ENCODE measurements around the gene SOWAHC.
A peak's percentile ranks its signal among the peaks of the same experiment; 100 is the strongest.
"Not testable (repeated sequence)": the region's sequence is repeated elsewhere in the genome, so short reads cannot be mapped to it uniquely, and the experiment has no call there.

The SOWAHC gene, protein sequence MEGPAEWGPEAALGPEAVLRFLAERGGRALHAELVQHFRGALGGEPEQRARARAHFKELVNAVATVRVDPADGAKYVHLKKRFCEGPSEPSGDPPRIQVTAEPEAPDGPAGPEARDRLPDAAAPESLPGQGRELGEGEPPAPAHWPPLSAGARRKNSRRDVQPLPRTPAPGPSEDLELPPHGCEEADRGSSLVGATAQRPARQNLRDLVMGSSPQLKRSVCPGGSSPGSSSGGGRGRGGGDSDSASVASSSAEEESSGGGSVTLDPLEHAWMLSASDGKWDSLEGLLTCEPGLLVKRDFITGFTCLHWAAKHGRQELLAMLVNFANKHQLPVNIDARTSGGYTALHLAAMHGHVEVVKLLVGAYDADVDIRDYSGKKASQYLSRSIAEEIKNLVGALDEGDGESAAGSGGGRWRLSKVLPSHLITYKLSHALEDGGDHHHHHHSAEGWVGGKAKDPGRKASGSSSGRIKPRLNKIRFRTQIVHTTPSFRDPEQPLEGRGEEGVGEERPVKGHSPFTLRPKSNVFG

DNA sequence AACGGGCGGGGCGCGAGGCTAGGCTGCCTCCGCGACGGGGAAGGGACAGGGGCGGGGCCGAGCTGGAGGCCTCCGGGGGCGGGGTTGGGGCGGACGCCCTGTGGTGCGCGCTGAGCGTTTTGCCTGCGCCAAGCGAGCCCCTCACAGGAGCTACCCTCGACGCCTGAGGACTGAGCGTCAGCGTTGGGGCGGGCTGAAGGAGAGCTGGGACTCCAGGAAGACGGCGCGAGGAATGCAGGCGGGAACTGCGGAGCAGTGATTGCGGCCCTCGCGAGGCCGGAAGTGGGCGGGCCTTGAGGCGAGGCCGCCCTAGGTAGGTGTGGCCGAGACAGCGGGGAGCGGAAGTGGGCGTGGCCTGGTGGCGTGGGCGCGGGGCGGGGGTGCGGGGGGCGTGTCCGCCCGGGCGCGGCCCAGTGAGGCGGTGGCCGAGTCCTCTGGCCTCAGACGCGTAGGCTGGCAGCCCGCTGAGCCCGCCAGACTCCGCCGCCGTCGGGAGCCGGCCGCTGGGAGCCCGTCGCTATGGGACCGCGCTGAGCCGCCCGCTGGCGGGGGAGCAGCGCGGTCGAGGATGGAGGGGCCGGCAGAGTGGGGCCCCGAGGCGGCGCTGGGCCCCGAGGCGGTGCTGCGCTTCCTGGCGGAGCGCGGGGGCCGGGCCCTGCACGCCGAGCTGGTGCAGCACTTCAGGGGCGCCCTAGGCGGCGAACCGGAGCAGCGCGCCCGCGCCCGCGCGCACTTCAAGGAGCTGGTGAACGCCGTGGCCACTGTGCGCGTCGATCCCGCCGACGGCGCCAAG, at the start of gene SOWAHC, which contains the start of gene SEPTIN10:
SOWAHC (plus strand) TSS at position 443 of the 793 bp plus-strand sequence; CDS start at position 569, 126 bp downstream.
SEPTIN10 (minus strand) TSS at position 45 of the 793 bp plus-strand sequence. CDS start 139 bp downstream, outside the sequence.
- no peak for TF ChIP-seq Cebpa-rat (IDR thresholded peaks at IDR 0.05)
- peak within 1 kb of the TSS; percentile 69 for H3K4me3 ChIP-seq
- H3K4me2 ChIP-seq = peak within 1 kb of the TSS; percentile 81
- no peak within 1 kb of the TSS; the same call in 1 of the 2 replicates for H3K9ac ChIP-seq
- peaks cover 5% of the 10 kb centered on the region; the same call in 1 of the 2 replicates for H3K4me1 ChIP-seq
- H3K27ac ChIP-seq = no peak within 1 kb of the TSS
- peaks cover 30% of the 10 kb centered on the region for H3K9me3 ChIP-seq
- no peaks in the 10 kb centered on the region for H3K36me3 ChIP-seq
- H3K27me3 ChIP-seq = peaks cover 40% of the 10 kb centered on the region
- H4K20me1 ChIP-seq = no peaks in the 10 kb centered on the region

DNA sequence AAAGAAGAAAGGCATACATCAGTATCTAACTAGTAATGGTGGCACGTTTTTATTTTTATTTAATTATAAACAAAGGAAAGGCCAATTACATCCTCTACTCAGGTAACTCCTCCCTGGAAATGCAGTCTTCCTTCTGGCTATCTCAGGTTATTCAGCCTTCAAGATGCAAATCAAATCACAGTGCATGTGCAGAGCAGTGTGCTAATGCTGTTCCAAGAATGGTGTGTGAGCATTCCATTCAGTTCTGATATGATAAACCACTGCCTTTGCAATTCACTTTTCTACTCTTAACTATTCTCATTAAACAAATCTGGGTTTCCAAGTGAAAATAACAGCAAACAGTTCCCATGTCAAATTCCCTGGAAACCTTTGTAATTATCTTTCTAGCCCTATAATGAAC, 38.8 kb upstream of the SOWAHC start:
- Histone ChIP-seq H3K36me3 (no peaks in the 10 kb centered on the region), H3K9me3 (no peaks in the 10 kb centered on the region), H3K4me1 (no peaks in the 10 kb centered on the region), H3K27ac (no peak overlapping the region), H3K4me2 (no peak overlapping the region), H3K9ac (no peak overlapping the region), H4K20me1 (no peaks in the 10 kb centered on the region), H3K4me3 (no peak overlapping the region), H3K27me3 (no peaks in the 10 kb centered on the region)
- TF ChIP-seq Cebpa-rat (IDR thresholded peaks at IDR 0.05) = no peak

DNA sequence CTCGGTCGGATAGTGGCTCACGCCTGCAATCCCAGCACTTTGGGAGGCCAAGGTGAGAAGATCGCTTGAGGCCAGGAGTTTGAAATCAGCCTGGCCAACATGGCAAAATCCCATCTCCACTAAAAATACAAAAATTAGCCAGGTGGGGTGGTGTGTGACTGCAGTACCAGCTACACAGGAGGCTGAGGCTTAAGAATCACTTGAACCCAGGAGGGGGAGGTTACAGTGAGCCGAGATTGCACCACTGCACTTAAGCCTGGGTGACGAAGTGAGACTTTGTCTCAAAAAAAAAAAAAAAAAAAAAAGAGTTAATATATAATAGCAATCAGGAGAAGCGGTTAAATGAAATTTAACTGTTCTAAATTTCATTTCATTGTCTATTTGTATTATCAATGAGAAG, 36.5 kb upstream of the SOWAHC start:
- H3K4me1 ChIP-seq, H3K9me3 ChIP-seq, H3K9ac ChIP-seq, H3K4me2 ChIP-seq, H3K4me3 ChIP-seq, H3K27ac ChIP-seq, H3K36me3 ChIP-seq, H4K20me1 ChIP-seq, H3K27me3 ChIP-seq: not testable (repeated sequence)

DNA sequence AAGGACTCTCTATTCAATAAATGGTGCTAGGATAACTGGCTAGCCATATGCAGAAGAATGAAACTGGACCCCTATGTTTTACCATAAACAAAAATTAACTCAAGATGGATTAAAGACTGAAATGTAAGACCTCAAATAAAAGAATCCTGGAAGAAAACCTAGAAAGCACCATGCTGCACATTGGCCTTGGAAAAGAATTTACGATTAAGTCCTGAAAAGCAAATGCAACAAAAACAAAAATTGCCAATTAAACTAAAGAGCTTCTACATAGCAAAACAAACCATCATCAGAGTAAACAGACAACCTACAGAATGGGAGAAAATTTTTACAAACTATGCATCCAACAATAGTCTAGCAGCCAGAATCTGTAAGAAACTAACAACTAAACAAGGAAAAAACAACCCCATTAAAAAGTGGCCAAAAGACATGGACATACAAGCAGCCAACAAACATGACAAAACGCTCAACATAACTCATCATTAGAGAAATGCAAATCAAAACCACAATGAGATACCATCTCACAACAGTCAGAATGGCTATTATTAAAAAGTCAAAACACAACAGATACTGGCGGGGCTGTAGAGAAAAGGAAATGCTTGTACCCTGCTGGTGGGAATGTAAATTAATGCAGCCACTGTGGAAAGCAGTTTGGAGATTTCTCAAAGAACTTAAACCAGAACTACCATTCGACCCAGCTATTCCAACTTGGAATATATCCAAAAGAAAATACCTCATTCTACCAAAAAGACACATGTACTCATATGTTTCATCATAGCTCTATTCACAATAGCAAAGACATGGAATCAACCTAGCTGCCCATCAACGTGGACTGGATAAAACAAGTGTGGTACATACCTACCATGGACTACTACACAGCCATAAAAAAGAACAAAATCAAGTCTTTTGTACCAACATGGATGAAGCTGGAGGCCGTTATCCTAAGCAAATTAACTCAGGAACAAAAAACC, 31.0 kb upstream of the SOWAHC start:
- Histone ChIP-seq H3K36me3 (no peaks in the 10 kb centered on the region), H3K4me2 (no peak overlapping the region), H3K4me1 (no peaks in the 10 kb centered on the region), H3K27ac (no peak overlapping the region), H3K9ac (no peak overlapping the region), H3K9me3 (no peaks in the 10 kb centered on the region), H3K4me3 (no peak overlapping the region), H3K27me3 (no peaks in the 10 kb centered on the region), H4K20me1 (no peaks in the 10 kb centered on the region)
- TF ChIP-seq Cebpa-rat (IDR thresholded peaks at IDR 0.05) = no peak

DNA sequence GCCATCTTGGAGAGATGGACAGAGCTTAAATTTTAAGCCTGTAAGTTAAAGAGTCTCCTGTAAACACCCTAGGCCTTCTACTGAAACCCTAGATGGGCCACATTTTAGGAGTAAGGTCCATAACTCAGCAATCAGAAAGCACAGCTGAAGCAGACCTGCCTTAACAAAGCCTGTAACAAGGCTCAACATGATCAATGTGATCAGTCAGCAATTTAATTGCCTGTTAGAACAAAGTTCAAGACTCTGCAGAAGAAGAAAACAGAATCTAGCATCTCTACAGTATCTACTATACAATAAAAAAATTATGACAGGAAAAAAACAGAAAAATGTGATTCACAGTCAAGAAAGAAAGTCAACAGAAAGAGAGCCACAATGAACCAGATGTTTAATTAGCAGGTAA, 27.5 kb upstream of the SOWAHC start:
- Histone ChIP-seq H3K27me3 (no peaks in the 10 kb centered on the region), H4K20me1 (no peaks in the 10 kb centered on the region), H3K4me2 (no peak overlapping the region), H3K9me3 (no peaks in the 10 kb centered on the region), H3K9ac (no peak overlapping the region), H3K4me3 (no peak overlapping the region), H3K4me1 (no peaks in the 10 kb centered on the region), H3K36me3 (no peaks in the 10 kb centered on the region), H3K27ac (no peak overlapping the region)
- no peak for TF ChIP-seq Cebpa-rat (IDR thresholded peaks at IDR 0.05)

DNA sequence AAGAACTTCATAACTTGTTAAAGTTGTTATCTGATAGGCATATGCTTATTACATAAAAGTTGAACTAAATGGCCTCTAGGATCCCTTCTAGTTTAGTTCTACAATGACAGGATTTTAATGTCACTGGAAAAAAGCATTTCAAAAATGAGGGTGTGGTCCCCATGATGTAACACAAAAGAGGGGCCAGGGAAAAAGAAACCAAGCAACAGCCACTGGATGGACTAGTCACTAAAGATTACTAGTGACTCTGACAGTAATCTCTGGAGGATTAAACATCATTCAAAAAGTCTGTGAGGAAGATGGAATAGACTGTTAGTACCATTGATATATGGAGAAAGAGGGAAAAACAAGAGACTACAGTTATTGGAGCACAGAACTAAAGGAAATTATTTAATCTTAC, 23.0 kb upstream of the SOWAHC start:
- no peaks in the 10 kb centered on the region for H3K36me3 ChIP-seq
- H3K27me3 ChIP-seq = no peaks in the 10 kb centered on the region
- no peak overlapping the region for H3K4me2 ChIP-seq
- no peaks in the 10 kb centered on the region for H3K9me3 ChIP-seq
- no peak overlapping the region for H3K27ac ChIP-seq
- no peak overlapping the region for H3K4me3 ChIP-seq
- no peak overlapping the region for H3K9ac ChIP-seq
- no peak for TF ChIP-seq Cebpa-rat (IDR thresholded peaks at IDR 0.05)
- H4K20me1 ChIP-seq = no peaks in the 10 kb centered on the region
- no peaks in the 10 kb centered on the region for H3K4me1 ChIP-seq

DNA sequence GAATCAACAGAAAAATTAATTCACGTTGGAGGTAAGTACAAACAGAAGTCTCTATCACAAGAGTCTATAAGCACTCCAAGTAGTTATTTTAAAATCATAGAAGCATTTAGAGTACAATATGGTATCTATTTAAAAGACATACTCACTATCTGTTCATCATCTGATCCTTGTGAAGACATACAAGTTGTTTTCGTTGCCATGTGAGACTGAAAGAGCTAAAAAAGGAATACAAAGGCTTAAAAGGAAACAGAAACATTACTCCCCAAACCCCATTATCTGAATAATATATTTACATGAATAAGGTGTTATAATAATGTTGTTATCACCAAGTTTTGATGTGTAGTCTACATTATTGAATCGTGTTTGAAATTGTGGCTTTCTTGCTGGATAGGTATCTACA, 21.3 kb upstream of the SOWAHC start:
- no peak overlapping the region for H3K9ac ChIP-seq
- no peaks in the 10 kb centered on the region for H3K4me1 ChIP-seq
- no peaks in the 10 kb centered on the region for H4K20me1 ChIP-seq
- H3K36me3 ChIP-seq = no peaks in the 10 kb centered on the region
- H3K4me2 ChIP-seq = no peak overlapping the region
- TF ChIP-seq Cebpa-rat (IDR thresholded peaks at IDR 0.05) = no peak
- no peak overlapping the region for H3K27ac ChIP-seq
- no peak overlapping the region for H3K4me3 ChIP-seq
- H3K9me3 ChIP-seq = no peaks in the 10 kb centered on the region
- no peaks in the 10 kb centered on the region for H3K27me3 ChIP-seq

DNA sequence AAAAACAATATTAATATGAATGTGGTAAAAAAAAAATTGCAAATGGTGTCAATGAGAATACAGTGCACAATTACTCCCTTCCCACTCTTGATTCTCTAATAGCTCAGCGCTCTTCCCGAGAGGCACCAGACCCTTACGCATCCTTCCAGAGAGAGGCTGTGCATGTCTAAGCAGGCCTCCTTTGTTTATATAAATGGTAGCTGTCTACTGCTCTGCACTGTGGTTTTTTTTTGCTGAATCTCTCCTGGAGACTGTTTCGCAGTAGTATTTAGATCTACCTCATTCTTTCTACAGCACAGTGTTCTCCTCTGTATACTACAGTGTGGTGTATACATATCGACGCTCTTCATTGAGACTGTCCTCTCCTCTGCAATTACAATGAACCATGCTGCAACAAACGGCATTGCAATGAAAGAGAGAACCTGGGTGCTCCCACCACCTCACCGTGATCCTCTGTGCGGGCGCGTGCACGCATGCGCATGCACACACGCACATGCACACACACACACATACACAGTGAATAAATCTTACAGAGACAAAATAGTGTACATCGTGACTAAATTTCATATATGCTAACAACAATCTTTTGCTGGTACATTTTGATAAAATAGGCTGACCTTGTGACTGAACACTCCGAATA, 19.8 kb upstream of the SOWAHC start:
- no peak overlapping the region for H3K9ac ChIP-seq
- H3K4me2 ChIP-seq = no peak overlapping the region
- no peaks in the 10 kb centered on the region for H3K27me3 ChIP-seq
- H3K4me3 ChIP-seq = no peak overlapping the region
- H4K20me1 ChIP-seq = no peaks in the 10 kb centered on the region
- no peaks in the 10 kb centered on the region for H3K36me3 ChIP-seq
- H3K9me3 ChIP-seq = no peaks in the 10 kb centered on the region
- H3K4me1 ChIP-seq = no peaks in the 10 kb centered on the region
- no peak for TF ChIP-seq Cebpa-rat (IDR thresholded peaks at IDR 0.05)
- H3K27ac ChIP-seq = no peak overlapping the region

DNA sequence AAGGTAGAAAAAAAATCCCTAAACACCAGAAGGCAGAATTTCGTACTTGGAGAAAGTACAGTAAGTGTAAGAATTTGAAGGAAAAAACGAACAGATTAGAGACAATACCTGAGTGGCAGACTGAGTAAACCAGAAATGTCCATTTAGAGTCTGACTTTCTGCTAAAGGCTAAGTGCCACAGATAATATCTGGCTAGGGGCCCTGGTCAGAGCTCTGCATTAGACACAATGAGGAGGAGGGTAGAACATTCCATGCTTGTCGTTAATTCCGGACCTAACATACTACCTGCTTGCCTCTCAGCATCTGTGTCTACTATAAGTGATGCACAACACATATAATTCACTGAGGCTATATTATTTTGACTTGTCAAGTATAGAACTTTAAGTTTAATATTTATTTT, 18.5 kb upstream of the SOWAHC start:
- Histone ChIP-seq H3K9ac (no peak overlapping the region), H3K27me3 (no peaks in the 10 kb centered on the region), H4K20me1 (no peaks in the 10 kb centered on the region), H3K4me2 (no peak overlapping the region), H3K9me3 (no peaks in the 10 kb centered on the region), H3K4me1 (no peaks in the 10 kb centered on the region), H3K4me3 (no peak overlapping the region), H3K36me3 (no peaks in the 10 kb centered on the region), H3K27ac (no peak overlapping the region)
- no peak for TF ChIP-seq Cebpa-rat (IDR thresholded peaks at IDR 0.05)

All from BLaER1 (cell line).